ENCODE measurements around the gene HOXD3.

HOXD3 gene

DNA sequence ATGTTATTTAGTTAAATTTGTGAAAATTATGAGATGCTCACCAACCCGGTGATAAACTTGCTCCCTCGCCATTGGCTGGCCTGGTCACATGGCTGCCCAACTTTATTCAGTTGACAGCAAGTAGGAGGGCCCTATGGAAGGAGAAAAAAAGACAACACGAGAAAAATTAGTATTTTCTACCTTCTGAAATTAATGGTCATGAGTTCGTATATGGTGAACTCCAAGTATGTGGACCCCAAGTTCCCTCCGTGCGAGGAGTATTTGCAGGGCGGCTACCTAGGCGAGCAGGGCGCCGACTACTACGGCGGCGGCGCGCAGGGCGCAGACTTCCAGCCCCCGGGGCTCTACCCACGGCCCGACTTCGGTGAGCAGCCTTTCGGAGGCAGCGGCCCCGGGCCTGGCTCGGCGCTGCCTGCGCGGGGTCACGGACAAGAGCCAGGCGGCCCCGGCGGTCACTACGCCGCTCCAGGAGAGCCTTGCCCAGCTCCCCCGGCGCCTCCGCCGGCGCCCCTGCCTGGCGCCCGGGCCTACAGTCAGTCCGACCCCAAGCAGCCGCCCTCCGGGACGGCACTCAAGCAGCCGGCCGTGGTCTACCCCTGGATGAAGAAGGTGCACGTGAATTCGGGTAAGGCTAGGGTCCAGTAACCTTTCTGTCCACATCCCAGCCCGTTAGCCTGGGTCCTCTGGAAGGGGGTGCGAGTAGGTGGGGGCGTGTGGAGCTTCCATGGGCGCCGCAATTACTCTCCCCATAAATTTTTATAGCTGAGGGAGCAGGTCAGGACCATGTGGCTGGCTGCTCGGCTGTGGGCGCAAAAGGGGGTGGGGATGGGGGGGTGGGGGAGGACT is 5.4 kb upstream of the HOXD3 start, which contains the start of gene HOXD4:
HOXD4 (plus strand) TSS at position 109 of the 846 bp plus-strand sequence; CDS start at position 193, 84 bp downstream.
- DNase-seq, result no peak

DNA sequence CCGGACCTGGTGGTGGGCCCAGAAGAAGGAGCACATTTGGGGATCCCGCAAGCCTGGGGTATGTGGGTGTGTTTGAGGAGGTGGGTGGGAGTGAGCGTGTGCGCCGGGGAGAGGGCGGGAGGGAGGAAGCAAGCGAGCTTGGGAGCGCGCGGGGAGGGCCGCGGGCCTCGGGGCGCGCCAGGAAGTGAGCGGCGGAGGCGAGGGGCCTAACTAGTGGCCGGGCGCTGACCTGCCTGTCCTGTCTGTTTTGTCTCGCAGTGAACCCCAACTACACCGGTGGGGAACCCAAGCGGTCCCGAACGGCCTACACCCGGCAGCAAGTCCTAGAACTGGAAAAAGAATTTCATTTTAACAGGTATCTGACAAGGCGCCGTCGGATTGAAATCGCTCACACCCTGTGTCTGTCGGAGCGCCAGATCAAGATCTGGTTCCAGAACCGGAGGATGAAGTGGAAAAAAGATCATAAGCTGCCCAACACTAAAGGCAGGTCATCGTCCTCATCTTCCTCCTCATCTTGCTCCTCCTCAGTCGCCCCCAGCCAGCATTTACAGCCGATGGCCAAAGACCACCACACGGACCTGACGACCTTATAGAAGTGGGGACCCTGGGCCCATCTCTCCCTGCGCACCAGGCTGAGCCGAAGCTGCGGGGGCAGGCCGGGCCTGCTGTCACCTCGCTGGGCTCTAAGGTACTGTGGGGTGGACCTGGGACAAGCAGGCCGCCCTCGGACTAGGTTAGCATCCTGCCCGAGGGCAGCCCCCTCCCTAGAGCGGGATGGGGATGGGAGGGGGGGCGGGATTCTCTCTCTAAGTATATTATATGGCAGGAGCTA is 4.5 kb upstream of the HOXD3 start:
- DNase-seq, result no peak

DNA sequence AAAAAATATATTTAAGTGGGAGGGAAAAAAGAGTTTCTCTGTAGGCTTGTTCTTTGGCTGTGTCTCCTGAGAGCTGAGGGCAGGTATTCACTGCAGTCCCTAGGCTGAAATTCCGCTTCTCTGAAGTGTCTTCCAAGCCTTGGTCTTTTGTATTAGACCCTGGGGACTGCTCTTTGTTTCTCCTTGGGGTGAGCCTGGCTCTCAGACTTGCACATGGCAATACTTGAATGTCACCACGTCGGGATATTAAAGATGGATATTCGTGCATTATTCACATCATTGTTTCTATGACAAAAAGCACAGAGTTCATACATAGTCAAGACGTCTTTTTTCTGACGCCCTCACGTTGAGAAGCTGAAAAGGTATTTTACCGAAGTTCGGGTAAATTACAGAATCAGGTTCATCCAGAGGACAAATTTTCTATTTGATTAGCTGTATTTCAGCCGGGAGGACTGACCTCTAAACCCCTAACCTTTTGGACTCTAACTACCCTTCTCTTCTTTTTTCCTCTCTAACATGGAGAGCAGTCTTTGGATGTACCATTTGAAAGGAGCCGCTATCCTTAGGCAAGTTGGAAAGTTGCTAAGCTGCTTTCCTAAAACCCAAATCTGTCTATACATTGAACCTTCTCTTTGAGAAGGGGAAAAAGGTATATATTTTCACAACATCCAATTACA is 2.4 kb upstream of the HOXD3 start:
- DNase-seq, result no peak

- no peak for DNase-seq
These were observed 1.6 kb upstream of the HOXD3 start for GRCh38 chr2:176155356-176156044.

GRCh38 chr2:176156301-176156806 is 753 bp upstream of the HOXD3 start:
- no peak for DNase-seq

- peak; percentile 43 for DNase-seq
These were observed 535 bp downstream of the HOXD3 start for GRCh38 chr2:176157499-176158185.

GRCh38 chr2:176158186-176158591 is 1.1 kb downstream of the HOXD3 start:
- DNase-seq, result peak; percentile 43

DNA sequence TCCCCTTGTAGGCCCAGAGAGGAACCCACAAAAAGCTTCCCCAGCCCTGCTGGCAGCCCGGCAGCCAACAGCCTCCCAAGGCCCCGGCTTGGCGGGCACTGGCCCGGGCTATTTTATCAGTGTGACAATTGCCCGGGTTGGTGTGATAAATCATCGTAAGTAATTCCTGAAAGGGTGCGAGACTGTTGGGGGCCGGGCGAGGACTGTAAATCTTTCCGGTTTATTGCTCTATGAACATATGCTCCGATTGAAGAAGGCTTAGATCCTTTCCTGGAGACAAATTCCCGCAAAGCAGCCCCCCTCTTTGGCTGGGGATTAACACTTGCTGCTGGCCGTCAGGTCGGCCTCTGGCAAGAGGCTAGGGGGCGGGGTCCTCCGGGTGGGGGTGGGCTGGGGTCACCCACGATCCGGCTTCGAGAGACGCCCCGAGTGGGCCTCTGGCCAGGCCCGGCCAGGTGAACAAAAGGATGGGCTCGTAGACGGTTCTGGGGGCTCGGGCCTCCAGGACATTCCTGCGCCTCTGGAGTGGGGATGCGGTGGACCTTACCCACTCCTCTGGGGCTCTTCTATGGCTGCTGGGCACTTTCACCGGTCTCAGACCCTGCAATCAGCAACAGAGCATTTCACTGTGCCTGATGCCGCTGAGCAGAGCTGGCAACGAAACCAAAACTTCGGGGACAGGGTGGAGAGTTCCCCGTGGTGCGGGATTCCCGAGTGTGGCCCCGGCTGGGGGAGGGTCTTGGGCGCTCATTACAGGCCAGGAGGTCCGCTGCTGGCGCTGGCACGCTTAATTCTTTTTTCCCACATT is 2.0 kb downstream of the HOXD3 start:
- DNase-seq, result peak; percentile 11

GRCh38 chr2:176159663-176160250 is 2.6 kb downstream of the HOXD3 start:
- DNase-seq, result no peak

DNA sequence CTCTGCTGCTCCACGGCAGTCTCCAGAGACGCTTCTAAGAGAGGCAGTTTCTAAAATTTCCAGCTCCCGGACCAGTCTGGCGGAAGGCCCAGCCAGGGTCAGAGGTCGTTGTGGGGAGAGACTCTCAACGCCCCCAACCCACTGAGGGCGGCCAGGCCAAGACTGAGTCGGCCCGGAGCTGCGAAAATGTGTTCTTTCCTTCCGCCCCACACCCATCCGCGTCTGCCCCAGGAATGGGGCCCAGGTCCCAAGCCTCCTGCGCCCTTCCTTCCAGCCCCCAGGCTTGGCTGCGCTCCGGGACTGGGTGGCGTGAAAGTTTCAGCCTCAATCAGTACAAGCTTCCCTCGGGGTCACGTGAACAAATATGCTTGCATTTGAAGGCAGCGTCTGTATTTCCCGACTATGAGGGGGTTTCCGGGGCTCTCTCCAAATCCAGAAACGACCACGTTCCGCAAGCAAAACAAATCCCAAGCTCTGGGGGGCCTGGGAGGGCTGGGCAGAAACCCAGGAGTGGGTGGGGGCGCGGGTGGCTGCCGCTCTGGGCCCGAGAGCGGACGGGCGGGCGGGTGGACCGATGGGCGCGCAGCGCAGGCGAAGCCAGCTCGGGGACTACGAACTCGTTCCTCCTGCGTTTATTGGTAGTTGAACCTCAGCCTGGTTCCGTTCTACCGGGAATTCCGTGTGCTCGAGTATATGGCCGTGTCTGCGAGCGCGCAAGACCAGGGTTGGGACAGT is 3.3 kb downstream of the HOXD3 start:
- no peak for DNase-seq

DNA sequence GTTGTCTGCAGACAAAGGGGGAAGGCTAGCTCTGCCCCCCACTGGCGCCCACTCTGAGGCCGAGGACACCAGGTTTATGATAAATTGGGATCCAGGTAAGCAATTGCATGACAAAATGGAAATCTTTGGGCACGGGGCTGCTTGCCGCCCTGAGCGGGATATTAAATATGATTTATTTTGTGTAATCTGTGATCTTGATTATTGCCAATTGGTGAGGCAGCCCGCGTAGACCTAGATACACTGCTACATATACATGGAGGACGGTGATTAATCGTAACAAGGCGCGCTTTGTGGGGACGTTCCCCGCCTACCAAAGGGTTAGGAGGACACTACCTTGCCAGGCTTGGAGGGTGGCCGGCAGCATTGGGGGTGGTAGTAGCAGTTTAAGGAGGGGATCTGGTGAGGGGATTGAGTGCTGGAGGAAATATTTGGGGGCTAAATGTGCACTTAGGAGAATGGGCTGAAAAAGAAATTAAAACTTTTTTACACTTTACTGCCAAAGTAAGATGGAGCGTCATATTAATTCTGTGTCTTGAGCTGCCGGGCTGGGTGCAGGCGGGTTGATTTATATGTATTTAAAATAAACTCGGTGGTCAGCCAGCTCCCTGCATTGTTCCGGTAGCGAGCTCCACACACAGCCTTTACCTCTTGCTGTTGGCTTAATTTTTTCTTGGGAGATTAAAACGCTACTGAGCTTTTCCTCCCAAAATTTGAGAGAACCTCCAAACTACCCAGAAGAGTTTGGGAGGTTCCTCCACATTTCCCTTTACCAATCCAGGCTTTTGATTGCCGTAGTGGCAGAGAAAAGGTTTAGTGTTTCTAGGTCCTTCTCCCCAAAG is 4.1 kb downstream of the HOXD3 start:
- no peak for DNase-seq

GRCh38 chr2:176161825-176162626 is 4.9 kb downstream of the HOXD3 start:
- no peak for DNase-seq

DNA sequence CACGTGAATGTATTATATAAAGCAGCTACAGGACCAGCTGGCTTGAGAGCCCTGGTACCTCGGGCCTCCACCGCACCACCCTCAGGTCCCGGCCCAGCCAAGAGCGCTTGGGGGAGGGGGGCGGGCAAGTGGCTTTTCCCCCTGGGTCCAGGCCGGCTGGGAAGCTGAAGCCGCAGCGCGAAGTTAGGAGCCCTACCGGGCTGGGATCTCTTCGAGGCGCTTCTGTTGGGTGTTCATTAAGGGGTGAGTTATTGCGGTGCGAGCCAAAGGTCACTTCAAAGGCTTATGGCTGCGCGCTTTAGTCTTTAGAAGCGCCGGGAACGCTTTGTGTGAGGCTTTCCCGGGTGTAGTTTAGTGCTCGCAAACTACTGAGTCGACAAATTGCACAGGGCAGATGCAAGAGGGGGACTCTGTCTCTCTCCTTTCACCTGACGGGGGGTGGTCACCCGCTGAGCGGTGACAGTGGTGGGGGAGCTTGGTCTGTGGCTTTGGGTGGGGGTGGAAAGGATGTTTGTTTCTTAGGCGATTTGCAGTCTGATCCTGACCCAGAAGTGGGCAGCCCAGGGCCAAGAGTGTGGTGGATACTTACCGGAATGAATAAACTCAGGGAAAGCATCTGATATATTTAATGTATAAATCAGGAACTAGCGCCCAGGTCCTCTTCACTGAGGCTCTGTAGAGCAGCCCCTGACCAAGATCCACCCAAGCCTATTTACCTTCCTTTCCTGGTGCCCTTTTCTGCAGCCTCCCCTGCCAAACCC is 6.0 kb downstream of the HOXD3 start:
- DNase-seq, result no peak

DNA sequence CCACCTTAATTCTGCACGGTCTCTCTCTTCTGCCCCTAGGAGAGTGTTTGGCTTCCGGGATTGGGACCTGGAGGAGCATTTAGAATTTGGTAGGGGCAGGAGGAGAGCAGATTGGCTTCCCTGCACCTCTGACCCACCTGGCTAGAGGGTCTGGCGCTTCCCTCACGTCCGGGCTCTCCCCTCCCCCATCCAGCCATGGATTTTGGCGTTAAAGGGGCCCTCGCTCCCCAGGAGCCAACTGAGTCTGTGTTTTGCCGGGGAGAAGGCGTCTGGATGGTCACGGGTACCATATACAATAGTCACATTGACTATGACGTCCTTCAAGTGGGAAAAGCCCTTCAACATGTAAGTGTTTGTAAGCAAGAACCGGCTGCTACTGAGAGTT is 6.6 kb downstream of the HOXD3 start:
- DNase-seq, result no peak

- DNase-seq, result no peak
These were observed 7.1 kb downstream of the HOXD3 start for GRCh38 chr2:176164201-176164600.

GRCh38 chr2:176164611-176165369 is 7.7 kb downstream of the HOXD3 start:
- no peak for DNase-seq

Measured in NCI-H1694 treated with DMSO at 0.1 percent for 48 hours (cell line).